ENCODE measurements around the gene HS3ST3A1. TPM values are rescaled to one million over a fixed set of nuclear protein-coding genes. Genes with fewer than 3 reads are reported as not detected.

Gene HS3ST3A1
- total RNA-seq, 1 donor from 2014 or later = 1.1 TPM

GRCh38 chr17:13465678-13466077, 136.1 kb downstream of the HS3ST3A1 start:
- Mint-ChIP-seq H3K4me3 (ENCODE audit: unreplicated experiment) (no peak overlapping the region), H3K36me3 (ENCODE audit: unreplicated experiment) (no peaks in the 10 kb centered on the region), H3K27ac (ENCODE audit: unreplicated experiment) (no peak overlapping the region), H3K27me3 (ENCODE audit: unreplicated experiment) (no peaks in the 10 kb centered on the region), H3K4me1 (ENCODE audit: low read depth, unreplicated experiment) (peaks cover 4% of the 10 kb centered on the region), H3K9me3 (ENCODE audit: unreplicated experiment) (peaks cover 1% of the 10 kb centered on the region)
- TF ChIP-seq, protein P1, sequence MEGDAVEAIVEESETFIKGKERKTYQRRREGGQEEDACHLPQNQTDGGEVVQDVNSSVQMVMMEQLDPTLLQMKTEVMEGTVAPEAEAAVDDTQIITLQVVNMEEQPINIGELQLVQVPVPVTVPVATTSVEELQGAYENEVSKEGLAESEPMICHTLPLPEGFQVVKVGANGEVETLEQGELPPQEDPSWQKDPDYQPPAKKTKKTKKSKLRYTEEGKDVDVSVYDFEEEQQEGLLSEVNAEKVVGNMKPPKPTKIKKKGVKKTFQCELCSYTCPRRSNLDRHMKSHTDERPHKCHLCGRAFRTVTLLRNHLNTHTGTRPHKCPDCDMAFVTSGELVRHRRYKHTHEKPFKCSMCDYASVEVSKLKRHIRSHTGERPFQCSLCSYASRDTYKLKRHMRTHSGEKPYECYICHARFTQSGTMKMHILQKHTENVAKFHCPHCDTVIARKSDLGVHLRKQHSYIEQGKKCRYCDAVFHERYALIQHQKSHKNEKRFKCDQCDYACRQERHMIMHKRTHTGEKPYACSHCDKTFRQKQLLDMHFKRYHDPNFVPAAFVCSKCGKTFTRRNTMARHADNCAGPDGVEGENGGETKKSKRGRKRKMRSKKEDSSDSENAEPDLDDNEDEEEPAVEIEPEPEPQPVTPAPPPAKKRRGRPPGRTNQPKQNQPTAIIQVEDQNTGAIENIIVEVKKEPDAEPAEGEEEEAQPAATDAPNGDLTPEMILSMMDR (IDR thresholded peaks at IDR 0.05; ENCODE audit: partially characterized antibody, unreplicated experiment) = no peak
- no peak for DNase-seq

GRCh38 chr17:13462673-13463124, 139.0 kb downstream of the HS3ST3A1 start:
- no peak for DNase-seq
- H3K27me3 Mint-ChIP-seq (ENCODE audit: unreplicated experiment) = no peaks in the 10 kb centered on the region
- TF ChIP-seq, protein P1 (IDR thresholded peaks at IDR 0.05; ENCODE audit: partially characterized antibody, unreplicated experiment) = no peak
- H3K9me3 Mint-ChIP-seq (ENCODE audit: unreplicated experiment) = peaks cover 1% of the 10 kb centered on the region
- H3K4me3 Mint-ChIP-seq (ENCODE audit: unreplicated experiment) = no peak overlapping the region
- no peaks in the 10 kb centered on the region for H3K36me3 Mint-ChIP-seq (ENCODE audit: unreplicated experiment)
- no peak overlapping the region for H3K27ac Mint-ChIP-seq (ENCODE audit: unreplicated experiment)
- H3K4me1 Mint-ChIP-seq (ENCODE audit: low read depth, unreplicated experiment) = peaks cover 10% of the 10 kb centered on the region

GRCh38 chr17:13462146-13462545, 139.6 kb downstream of the HS3ST3A1 start:
- H3K27me3 Mint-ChIP-seq (ENCODE audit: unreplicated experiment) = no peaks in the 10 kb centered on the region
- no peak overlapping the region for H3K27ac Mint-ChIP-seq (ENCODE audit: unreplicated experiment)
- TF ChIP-seq, protein P1 (IDR thresholded peaks at IDR 0.05; ENCODE audit: partially characterized antibody, unreplicated experiment) = no peak
- peaks cover 1% of the 10 kb centered on the region for H3K9me3 Mint-ChIP-seq (ENCODE audit: unreplicated experiment)
- H3K4me3 Mint-ChIP-seq (ENCODE audit: unreplicated experiment) = no peak overlapping the region
- DNase-seq = no peak
- no peaks in the 10 kb centered on the region for H3K36me3 Mint-ChIP-seq (ENCODE audit: unreplicated experiment)
- H3K4me1 Mint-ChIP-seq (ENCODE audit: low read depth, unreplicated experiment) = peaks cover 10% of the 10 kb centered on the region

- Mint-ChIP-seq H3K27ac (ENCODE audit: unreplicated experiment) (no peak overlapping the region), H3K27me3 (ENCODE audit: unreplicated experiment) (no peaks in the 10 kb centered on the region), H3K4me3 (ENCODE audit: unreplicated experiment) (no peak overlapping the region), H3K4me1 (ENCODE audit: low read depth, unreplicated experiment) (peaks cover 10% of the 10 kb centered on the region), H3K36me3 (ENCODE audit: unreplicated experiment) (no peaks in the 10 kb centered on the region), H3K9me3 (ENCODE audit: unreplicated experiment) (no peaks in the 10 kb centered on the region)
- TF ChIP-seq, protein P1 (IDR thresholded peaks at IDR 0.05; ENCODE audit: partially characterized antibody, unreplicated experiment) = no peak
- no peak for DNase-seq
Observed at GRCh38 chr17:13460261-13461000, 141.3 kb downstream of the HS3ST3A1 start.

DNA sequence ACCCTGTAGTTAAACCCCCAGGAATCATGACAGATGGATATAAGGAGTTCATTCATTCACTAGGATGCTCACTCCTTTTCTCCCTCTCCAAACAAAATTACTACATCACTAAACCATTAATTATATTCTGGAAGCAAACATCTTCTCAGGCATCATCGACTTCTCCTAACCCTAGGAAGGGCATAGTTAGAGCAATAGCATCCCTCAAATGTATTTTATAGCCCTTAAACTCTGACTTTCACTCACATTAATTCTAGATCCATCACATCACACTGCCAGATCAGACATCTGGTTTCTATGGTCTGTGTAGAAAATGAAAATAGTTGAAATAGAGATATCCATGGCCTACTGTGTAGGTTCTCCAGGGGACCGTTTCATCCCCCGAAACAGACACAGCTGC, 143.9 kb downstream of the HS3ST3A1 start:
- peaks cover 8% of the 10 kb centered on the region for H3K4me1 Mint-ChIP-seq (ENCODE audit: low read depth, unreplicated experiment)

More for the DNA sequence above, 143.9 kb downstream of the HS3ST3A1 start:
- Mint-ChIP-seq H3K36me3 (ENCODE audit: unreplicated experiment) (no peaks in the 10 kb centered on the region), H3K4me3 (ENCODE audit: unreplicated experiment) (no peak overlapping the region), H3K27me3 (ENCODE audit: unreplicated experiment) (no peaks in the 10 kb centered on the region), H3K9me3 (ENCODE audit: unreplicated experiment) (no peaks in the 10 kb centered on the region), H3K27ac (ENCODE audit: unreplicated experiment) (no peak overlapping the region)
- TF ChIP-seq, protein P1 (IDR thresholded peaks at IDR 0.05; ENCODE audit: partially characterized antibody, unreplicated experiment) = no peak
- no peak for DNase-seq

Data from glutamatergic neuron (in vitro differentiated cells).